Neuronal stem cell (in vitro differentiated cells): ENCODE data around the gene SLC26A8.

Experiments used
- DNase-seq: peaks from one replicate; pipeline ENCODE4 v3.0.0-alpha.2; 2013; ENCODE audit warnings: low spot score
- H2AFZ ChIP-seq: one replicate; pipeline ENCODE4 v1.6.1; 2013; ENCODE audit warnings: mild to moderate bottlenecking, low read length, inconsistent platforms
- H2AK5ac ChIP-seq: 2 replicates; pipeline ENCODE4 v1.6.1; 2013; ENCODE audit warnings: low read depth, mild to moderate bottlenecking, inconsistent platforms, low read length, moderate library complexity, mixed read lengths
- H2BK120ac ChIP-seq: 2 replicates; pipeline ENCODE4 v1.6.1; 2013; ENCODE audit warnings: low read depth, mild to moderate bottlenecking, inconsistent platforms, low read length, moderate library complexity, mixed read lengths
- H2BK12ac ChIP-seq: one replicate; pipeline ENCODE4 v1.6.1; 2013; ENCODE audit warnings: low read length, inconsistent platforms
- H2BK15ac ChIP-seq: 2 replicates; pipeline ENCODE4 v1.6.1; 2013; ENCODE audit warnings: mild to moderate bottlenecking, low read length, inconsistent platforms, mixed read lengths
- H2BK5ac ChIP-seq: one replicate; pipeline ENCODE4 v1.6.1; 2013; ENCODE audit warnings: inconsistent platforms, mild to moderate bottlenecking, low read length, moderate library complexity
- H3K14ac ChIP-seq: one replicate; pipeline ENCODE4 v1.6.1; 2013; ENCODE audit warnings: low read length, inconsistent platforms
- H3K18ac ChIP-seq: 2 replicates; pipeline ENCODE4 v1.6.1; 2013; ENCODE audit warnings: low read length, inconsistent platforms
- H3K23ac ChIP-seq: 2 replicates; pipeline ENCODE4 v1.6.1; 2013; ENCODE audit warnings: low read depth, mild to moderate bottlenecking, mixed read lengths, low read length, inconsistent platforms; ENCODE audit not compliant: poor library complexity
- H3K27ac ChIP-seq: replicated peaks from 3 replicates; pipeline ENCODE4 v1.5.1; 2013; ENCODE audit warnings: low read length, inconsistent platforms
- H3K27me3 ChIP-seq, 3 experiments: 2 replicates each; pipeline ENCODE4 v1.6.1; 2013; ENCODE audit warnings: low read length in 3 of 3, mild to moderate bottlenecking in 2 of 3, inconsistent platforms in 1 of 3, low read depth in 1 of 3, mixed read lengths in 1 of 3, moderate library complexity in 1 of 3; ENCODE audit not compliant: control insufficient read depth in 3 of 3, insufficient read depth in 3 of 3
- H3K36me3 ChIP-seq, 2 donors: replicated peaks in 1 of 2; 2 replicates each; pipeline ENCODE4 v1.6.1; 2013; ENCODE audit warnings: low read length in 2 of 2; ENCODE audit not compliant: control insufficient read depth in 2 of 2, insufficient read depth in 2 of 2
- H3K4ac ChIP-seq: 2 replicates; pipeline ENCODE4 v1.6.1; 2013; ENCODE audit warnings: inconsistent platforms, mild to moderate bottlenecking, low read length, moderate library complexity
- H3K4me1 ChIP-seq, 2 donors: 1 replicate in 1 of 2; 2 replicates in 1 of 2; pipeline ENCODE4 v1.6.1; 2013; ENCODE audit warnings: low read length in 2 of 2, low read depth in 1 of 2; ENCODE audit not compliant: control insufficient read depth in 2 of 2, insufficient read depth in 1 of 2
- H3K4me2 ChIP-seq: one replicate; pipeline ENCODE4 v1.6.1; 2013; ENCODE audit warnings: mild to moderate bottlenecking, low read length, inconsistent platforms; ENCODE audit not compliant: insufficient read depth, poor library complexity, severe bottlenecking
- H3K4me3 ChIP-seq, 2 donors: 2 replicates each; pipeline ENCODE4 v1.5.1; 2013; ENCODE audit warnings: low read length in 2 of 2, mild to moderate bottlenecking in 2 of 2, inconsistent platforms in 1 of 2, moderate library complexity in 1 of 2
- H3K79me1 ChIP-seq: one replicate; pipeline ENCODE4 v1.6.1; 2013; ENCODE audit warnings: low read depth, mild to moderate bottlenecking, inconsistent platforms, low read length, moderate library complexity
- H3K9ac ChIP-seq: one replicate; pipeline ENCODE4 v1.6.1; 2013; ENCODE audit warnings: mild to moderate bottlenecking, low read depth, low read length, inconsistent platforms; ENCODE audit not compliant: poor library complexity
- H3K9me3 ChIP-seq, 2 donors: replicated peaks in 1 of 2; 2 replicates each; pipeline versions ENCODE3 to v1.6.1; 2013; ENCODE audit warnings: low read length in 2 of 2, mild to moderate bottlenecking in 2 of 2, inconsistent platforms in 1 of 2, low read depth in 1 of 2, mixed read lengths in 1 of 2, moderate library complexity in 1 of 2; ENCODE audit not compliant: control insufficient read depth in 2 of 2, insufficient read depth in 1 of 2
- H4K8ac ChIP-seq: one replicate; pipeline ENCODE4 v1.6.1; 2013; ENCODE audit warnings: low read depth, mild to moderate bottlenecking, inconsistent platforms, low read length, moderate library complexity
- H4K91ac ChIP-seq: one replicate; pipeline ENCODE4 v1.6.1; 2013; ENCODE audit warnings: low read length, low read depth, mild to moderate bottlenecking, inconsistent platforms; ENCODE audit not compliant: poor library complexity
- WGBS, 2 donors: extraction: QIAGEN DNeasy Blood & Tissue Kit; methylation state at CpG; one replicate each; pipeline ENCODE4 v1.1.7; 2013; ENCODE audit warnings: missing lambda C conversion rate in 2 of 2, mixed read lengths in 1 of 2; ENCODE audit not compliant: insufficient read length in 2 of 2, insufficient replicate concordance in 1 of 2; ENCODE audit errors: extremely low coverage in 2 of 2; 5-methylcytosine and 5-hydroxymethylcytosine counted together

SLC26A8 gene

GRCh38 chr6:35905841-35906498 is 118.5 kb downstream of the SLC26A8 start:
- Histone ChIP-seq H2AK5ac (no peak overlapping the region), H3K23ac (no peak overlapping the region), H3K27ac (no peak overlapping the region), H3K9me3 (peaks cover 16 to 37% of the 10 kb centered on the region in 2 donors), H2AFZ (no peak overlapping the region), H3K79me1 (peaks cover 5% of the 10 kb centered on the region), H3K4ac (no peak overlapping the region), H3K14ac (no peak overlapping the region), H3K4me2 (no peak overlapping the region), H2BK15ac (no peak overlapping the region), H4K8ac (no peak overlapping the region), H3K18ac (no peak overlapping the region), H4K91ac (no peak overlapping the region), H2BK12ac (no peak overlapping the region), H3K9ac (no peak overlapping the region), H2BK5ac (no peak overlapping the region), H3K4me1 (no peaks in the 10 kb centered on the region), H3K27me3 (no peaks in the 10 kb centered on the region), H2BK120ac (no peak overlapping the region), H3K4me3 (no peak overlapping the region), H3K36me3 (peaks cover 16 to 93% of the 10 kb centered on the region in 2 donors)
- WGBS, 2 donors, result no CpG with 5 or more reads among the region's 8 CpGs
- DNase-seq, result no peak

GRCh38 chr6:35905141-35905785 is 119.2 kb downstream of the SLC26A8 start:
- H3K27ac ChIP-seq, result no peak overlapping the region
- 100% methylated on average over 1 of the region's 2 CpGs; no CpG with 5 or more reads in 1 of the 2 donors for WGBS, 2 donors
- H3K18ac ChIP-seq, result no peak overlapping the region
- H2BK5ac ChIP-seq, result no peak overlapping the region
- no peak overlapping the region for H2BK12ac ChIP-seq
- H4K8ac ChIP-seq, result no peak overlapping the region
- no peak overlapping the region for H3K4me3 ChIP-seq
- no peak overlapping the region for H2BK15ac ChIP-seq
- no peak overlapping the region for H3K9ac ChIP-seq
- H3K4ac ChIP-seq, result no peak overlapping the region
- no peaks in the 10 kb centered on the region for H3K4me1 ChIP-seq
- H3K36me3 ChIP-seq, result peaks cover 13 to 93% of the 10 kb centered on the region in 2 donors
- DNase-seq, result no peak
- no peaks in the 10 kb centered on the region for H3K27me3 ChIP-seq
- H2BK120ac ChIP-seq, result no peak overlapping the region
- H3K14ac ChIP-seq, result no peak overlapping the region
- no peak overlapping the region for H3K4me2 ChIP-seq
- H4K91ac ChIP-seq, result no peak overlapping the region
- no peak overlapping the region for H2AK5ac ChIP-seq
- H3K9me3 ChIP-seq, result peaks cover 14 to 31% of the 10 kb centered on the region in 2 donors
- no peak overlapping the region for H2AFZ ChIP-seq
- H3K23ac ChIP-seq, result no peak overlapping the region
- H3K79me1 ChIP-seq, result peaks cover 5% of the 10 kb centered on the region

DNA sequence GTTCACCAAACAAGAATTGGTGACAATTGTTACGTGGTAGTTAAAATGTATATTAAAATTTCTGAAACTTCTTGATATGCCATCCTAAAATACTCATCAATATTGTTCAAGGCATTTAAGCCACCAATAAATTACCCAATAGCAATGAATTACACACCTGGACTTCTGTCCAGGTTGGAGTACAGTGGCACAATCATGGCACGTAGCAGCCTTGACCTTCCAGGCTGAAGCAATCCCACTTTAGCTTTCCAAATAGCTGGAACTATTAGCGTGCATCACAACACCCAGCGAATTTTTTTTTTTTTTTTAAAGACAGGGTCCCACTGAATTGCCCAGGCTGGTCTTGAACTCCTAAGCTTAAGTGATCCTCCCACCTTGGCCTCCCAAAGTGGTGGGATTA is 120.8 kb downstream of the SLC26A8 start:
- H2BK12ac ChIP-seq, result no peak overlapping the region
- no peak overlapping the region for H4K91ac ChIP-seq
- H2AFZ ChIP-seq, result no peak overlapping the region
- no peak overlapping the region for H3K9ac ChIP-seq
- H2BK5ac ChIP-seq, result no peak overlapping the region
- no CpG with 5 or more reads among the region's 4 CpGs for WGBS, 2 donors
- H3K14ac ChIP-seq, result no peak overlapping the region
- no peak overlapping the region for H3K4me3 ChIP-seq
- H2BK15ac ChIP-seq, result no peak overlapping the region
- no peak for DNase-seq
- H3K36me3 ChIP-seq, result peaks cover 7 to 90% of the 10 kb centered on the region in 2 donors
- no peak overlapping the region for H3K4ac ChIP-seq
- no peak overlapping the region for H2AK5ac ChIP-seq
- H4K8ac ChIP-seq, result no peak overlapping the region
- H3K9me3 ChIP-seq, result peaks cover 4 to 26% of the 10 kb centered on the region in 2 donors
- no peaks in the 10 kb centered on the region for H3K27me3 ChIP-seq
- H3K23ac ChIP-seq, result no peak overlapping the region
- no peaks in the 10 kb centered on the region for H3K4me1 ChIP-seq
- peaks cover 2% of the 10 kb centered on the region for H3K79me1 ChIP-seq
- H3K27ac ChIP-seq, result no peak overlapping the region
- H2BK120ac ChIP-seq, result no peak overlapping the region
- no peak overlapping the region for H3K18ac ChIP-seq
- H3K4me2 ChIP-seq, result no peak overlapping the region

GRCh38 chr6:35900448-35900847 is 124.0 kb downstream of the SLC26A8 start:
- WGBS, 2 donors, result 98 to 100% methylated on average over 2 of the region's 4 CpGs
- no peak overlapping the region for H4K91ac ChIP-seq

More at GRCh38 chr6:35900448-35900847, 124.0 kb downstream of the SLC26A8 start:
- Histone ChIP-seq H3K27me3 (no peaks in the 10 kb centered on the region), H3K79me1 (peaks cover 2% of the 10 kb centered on the region), H2BK5ac (no peak overlapping the region), H3K23ac (no peak overlapping the region), H3K4me3 (no peak overlapping the region), H3K9me3 (peaks cover 2 to 20% of the 10 kb centered on the region in 2 donors), H2AK5ac (no peak overlapping the region), H3K18ac (no peak overlapping the region), H2BK12ac (no peak overlapping the region), H3K14ac (no peak overlapping the region), H4K8ac (no peak overlapping the region), H2BK120ac (no peak overlapping the region), H3K4me2 (no peak overlapping the region), H2BK15ac (no peak overlapping the region), H3K36me3 (peaks cover 5 to 88% of the 10 kb centered on the region in 2 donors), H3K27ac (no peak overlapping the region), H3K4ac (no peak overlapping the region), H3K9ac (no peak overlapping the region), H3K4me1 (peaks cover 0 to 3% of the 10 kb centered on the region in 2 donors), H2AFZ (no peak overlapping the region)
- DNase-seq, result no peak
